ENCODE measurements around the gene SON.

SON gene

GRCh38 chr21:33541756-33542639, 840 bp upstream of the SON start, which contains the start of gene GART:
Gene GART, minus strand, starts transcription at chr21:33542117. Its CDS starts 2,802 bp downstream, at chr21:33539315.
- in situ Hi-C loops (cut with HindIII; ENCODE audit: low sequenced_read_pairs) = no loop called here

- in situ Hi-C loops (cut with HindIII; ENCODE audit: low sequenced_read_pairs) = no loop called here
Measured at GRCh38 chr21:33543505-33544129, 779 bp downstream of the SON start.

- in situ Hi-C loops (cut with HindIII; ENCODE audit: low sequenced_read_pairs) = no loop called here
Measured at GRCh38 chr21:33544451-33545195, 1.8 kb downstream of the SON start.

DNA sequence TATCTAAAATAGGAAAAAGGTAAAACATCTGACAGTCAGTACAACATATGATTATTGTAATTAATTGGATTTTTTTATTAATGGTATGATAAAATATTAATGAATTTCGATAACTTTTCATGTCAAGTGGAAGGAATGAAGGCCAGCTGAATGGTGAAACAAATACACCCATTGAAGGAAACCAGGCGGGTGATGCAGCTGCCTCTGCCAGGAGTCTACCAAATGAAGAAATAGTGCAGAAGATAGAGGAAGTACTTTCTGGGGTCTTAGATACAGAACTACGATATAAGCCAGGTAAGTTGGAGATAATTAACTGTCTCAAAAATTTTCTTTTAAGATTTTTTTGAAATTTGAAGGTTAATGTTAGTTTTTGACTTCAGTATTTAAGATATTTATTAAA, 3.2 kb downstream of the SON start:
- in situ Hi-C loops (cut with HindIII; ENCODE audit: low sequenced_read_pairs) = no loop called here

DNA sequence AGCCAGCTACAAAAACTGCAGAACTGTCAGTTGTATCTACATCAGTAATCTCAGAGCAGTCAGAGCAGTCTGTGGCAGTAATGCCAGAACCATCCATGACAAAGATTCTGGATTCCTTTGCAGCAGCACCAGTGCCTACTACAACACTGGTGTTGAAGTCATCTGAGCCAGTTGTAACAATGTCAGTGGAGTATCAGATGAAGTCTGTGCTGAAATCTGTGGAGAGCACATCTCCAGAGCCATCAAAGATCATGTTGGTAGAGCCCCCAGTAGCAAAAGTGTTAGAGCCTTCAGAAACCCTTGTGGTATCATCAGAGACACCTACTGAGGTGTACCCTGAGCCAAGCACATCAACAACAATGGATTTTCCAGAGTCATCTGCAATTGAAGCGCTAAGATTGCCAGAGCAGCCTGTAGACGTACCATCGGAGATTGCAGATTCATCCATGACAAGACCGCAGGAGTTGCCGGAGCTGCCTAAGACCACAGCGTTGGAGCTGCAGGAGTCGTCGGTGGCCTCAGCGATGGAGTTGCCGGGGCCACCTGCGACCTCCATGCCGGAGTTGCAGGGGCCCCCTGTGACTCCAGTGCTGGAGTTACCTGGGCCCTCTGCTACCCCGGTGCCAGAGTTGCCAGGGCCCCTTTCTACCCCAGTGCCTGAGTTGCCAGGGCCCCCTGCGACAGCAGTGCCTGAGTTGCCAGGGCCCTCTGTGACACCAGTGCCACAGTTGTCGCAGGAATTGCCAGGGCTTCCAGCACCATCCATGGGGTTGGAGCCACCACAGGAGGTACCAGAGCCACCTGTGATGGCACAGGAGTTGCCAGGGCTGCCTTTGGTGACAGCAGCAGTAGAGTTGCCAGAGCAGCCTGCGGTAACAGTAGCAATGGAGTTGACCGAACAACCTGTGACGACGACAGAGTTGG, 7.3 kb downstream of the SON start:
- in situ Hi-C loops (cut with HindIII; ENCODE audit: low sequenced_read_pairs) = no loop called here

DNA sequence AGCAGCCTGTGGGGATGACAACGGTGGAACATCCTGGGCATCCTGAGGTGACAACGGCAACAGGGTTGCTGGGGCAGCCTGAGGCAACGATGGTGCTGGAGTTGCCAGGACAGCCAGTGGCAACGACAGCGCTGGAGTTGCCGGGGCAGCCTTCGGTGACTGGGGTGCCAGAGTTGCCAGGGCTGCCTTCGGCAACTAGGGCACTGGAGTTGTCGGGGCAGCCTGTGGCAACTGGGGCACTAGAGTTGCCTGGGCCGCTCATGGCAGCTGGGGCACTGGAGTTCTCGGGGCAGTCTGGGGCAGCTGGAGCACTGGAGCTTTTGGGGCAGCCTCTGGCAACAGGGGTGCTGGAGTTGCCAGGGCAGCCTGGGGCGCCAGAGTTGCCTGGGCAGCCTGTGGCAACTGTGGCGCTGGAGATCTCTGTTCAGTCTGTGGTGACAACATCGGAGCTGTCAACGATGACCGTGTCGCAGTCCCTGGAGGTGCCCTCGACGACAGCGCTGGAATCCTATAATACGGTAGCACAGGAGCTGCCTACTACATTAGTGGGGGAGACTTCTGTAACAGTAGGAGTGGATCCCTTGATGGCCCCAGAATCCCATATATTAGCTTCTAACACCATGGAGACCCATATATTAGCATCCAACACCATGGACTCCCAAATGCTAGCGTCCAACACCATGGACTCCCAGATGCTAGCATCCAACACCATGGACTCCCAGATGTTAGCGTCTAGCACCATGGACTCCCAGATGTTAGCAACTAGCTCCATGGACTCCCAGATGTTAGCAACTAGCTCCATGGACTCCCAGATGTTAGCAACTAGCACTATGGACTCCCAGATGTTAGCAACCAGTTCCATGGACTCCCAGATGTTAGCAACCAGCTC, 8.2 kb downstream of the SON start:
- in situ Hi-C loops (cut with HindIII; ENCODE audit: low sequenced_read_pairs) = no loop called here

DNA sequence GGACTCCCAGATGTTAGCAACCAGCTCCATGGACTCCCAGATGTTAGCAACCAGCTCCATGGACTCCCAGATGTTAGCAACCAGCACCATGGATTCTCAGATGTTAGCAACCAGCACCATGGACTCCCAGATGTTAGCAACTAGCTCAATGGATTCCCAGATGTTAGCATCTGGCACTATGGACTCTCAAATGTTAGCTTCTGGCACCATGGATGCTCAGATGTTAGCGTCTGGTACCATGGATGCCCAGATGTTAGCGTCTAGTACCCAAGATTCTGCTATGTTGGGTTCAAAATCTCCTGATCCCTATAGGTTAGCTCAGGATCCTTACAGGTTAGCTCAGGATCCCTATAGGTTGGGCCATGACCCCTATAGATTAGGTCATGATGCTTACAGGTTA, 8.8 kb downstream of the SON start:
- in situ Hi-C loops (cut with HindIII; ENCODE audit: low sequenced_read_pairs) = no loop called here

DNA sequence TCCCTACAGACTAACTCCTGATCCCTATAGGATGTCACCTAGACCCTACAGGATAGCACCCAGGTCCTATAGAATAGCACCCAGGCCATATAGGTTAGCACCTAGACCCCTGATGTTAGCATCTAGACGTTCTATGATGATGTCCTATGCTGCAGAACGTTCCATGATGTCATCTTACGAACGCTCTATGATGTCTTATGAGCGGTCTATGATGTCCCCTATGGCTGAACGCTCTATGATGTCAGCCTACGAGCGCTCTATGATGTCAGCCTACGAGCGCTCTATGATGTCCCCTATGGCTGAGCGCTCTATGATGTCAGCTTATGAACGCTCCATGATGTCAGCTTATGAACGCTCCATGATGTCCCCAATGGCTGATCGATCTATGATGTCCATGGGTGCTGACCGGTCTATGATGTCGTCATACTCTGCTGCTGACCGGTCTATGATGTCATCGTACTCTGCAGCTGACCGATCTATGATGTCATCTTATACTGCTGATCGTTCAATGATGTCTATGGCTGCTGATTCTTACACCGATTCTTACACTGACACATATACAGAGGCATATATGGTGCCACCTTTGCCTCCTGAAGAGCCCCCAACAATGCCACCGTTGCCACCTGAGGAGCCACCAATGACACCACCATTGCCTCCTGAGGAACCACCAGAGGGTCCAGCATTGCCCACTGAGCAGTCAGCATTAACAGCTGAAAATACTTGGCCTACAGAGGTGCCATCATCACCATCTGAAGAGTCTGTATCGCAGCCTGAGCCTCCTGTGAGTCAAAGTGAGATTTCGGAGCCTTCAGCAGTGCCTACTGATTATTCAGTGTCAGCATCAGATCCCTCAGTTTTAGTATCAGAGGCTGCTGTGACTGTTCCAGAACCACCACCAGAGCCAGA, 9.5 kb downstream of the SON start:
- in situ Hi-C loops (cut with HindIII; ENCODE audit: low sequenced_read_pairs) = no loop called here

GRCh38 chr21:33552999-33553598, 10.3 kb downstream of the SON start:
- in situ Hi-C loops (cut with HindIII; ENCODE audit: low sequenced_read_pairs) = no loop called here

DNA sequence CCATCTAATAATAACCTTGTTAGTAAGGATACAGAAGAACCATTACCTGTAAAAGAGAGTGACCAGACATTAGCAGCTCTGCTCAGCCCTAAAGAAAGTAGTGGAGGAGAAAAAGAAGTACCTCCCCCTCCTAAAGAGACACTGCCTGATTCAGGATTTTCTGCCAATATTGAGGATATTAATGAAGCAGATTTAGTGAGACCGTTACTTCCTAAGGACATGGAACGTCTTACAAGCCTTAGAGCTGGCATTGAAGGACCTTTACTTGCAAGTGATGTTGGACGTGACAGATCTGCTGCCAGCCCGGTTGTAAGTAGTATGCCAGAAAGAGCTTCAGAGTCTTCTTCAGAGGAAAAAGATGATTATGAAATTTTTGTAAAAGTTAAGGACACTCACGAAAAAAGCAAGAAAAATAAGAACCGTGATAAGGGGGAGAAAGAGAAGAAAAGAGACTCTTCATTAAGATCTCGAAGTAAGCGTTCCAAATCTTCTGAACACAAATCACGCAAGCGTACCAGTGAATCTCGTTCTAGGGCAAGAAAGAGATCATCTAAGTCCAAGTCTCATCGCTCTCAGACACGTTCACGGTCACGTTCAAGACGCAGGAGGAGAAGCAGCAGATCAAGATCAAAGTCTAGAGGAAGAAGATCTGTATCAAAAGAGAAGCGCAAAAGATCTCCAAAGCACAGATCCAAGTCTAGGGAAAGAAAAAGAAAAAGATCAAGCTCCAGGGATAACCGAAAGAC, 11.6 kb downstream of the SON start:
- in situ Hi-C loops (cut with HindIII; ENCODE audit: low sequenced_read_pairs) = no loop called here

DNA sequence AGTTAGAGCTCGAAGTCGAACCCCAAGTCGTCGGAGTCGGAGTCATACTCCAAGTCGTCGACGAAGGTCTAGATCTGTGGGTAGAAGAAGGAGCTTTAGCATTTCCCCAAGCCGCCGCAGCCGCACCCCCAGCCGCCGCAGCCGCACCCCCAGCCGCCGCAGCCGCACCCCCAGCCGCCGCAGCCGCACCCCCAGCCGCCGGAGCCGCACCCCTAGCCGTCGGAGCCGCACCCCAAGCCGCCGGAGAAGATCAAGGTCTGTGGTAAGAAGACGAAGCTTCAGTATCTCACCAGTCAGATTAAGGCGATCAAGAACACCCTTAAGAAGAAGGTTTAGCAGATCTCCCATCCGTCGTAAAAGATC, 12.1 kb downstream of the SON start:
- in situ Hi-C loops (cut with HindIII; ENCODE audit: low sequenced_read_pairs) = no loop called here

- in situ Hi-C loops (cut with HindIII; ENCODE audit: low sequenced_read_pairs) = no loop called here
Measured at GRCh38 chr21:33557447-33557846, 14.6 kb downstream of the SON start.

DNA sequence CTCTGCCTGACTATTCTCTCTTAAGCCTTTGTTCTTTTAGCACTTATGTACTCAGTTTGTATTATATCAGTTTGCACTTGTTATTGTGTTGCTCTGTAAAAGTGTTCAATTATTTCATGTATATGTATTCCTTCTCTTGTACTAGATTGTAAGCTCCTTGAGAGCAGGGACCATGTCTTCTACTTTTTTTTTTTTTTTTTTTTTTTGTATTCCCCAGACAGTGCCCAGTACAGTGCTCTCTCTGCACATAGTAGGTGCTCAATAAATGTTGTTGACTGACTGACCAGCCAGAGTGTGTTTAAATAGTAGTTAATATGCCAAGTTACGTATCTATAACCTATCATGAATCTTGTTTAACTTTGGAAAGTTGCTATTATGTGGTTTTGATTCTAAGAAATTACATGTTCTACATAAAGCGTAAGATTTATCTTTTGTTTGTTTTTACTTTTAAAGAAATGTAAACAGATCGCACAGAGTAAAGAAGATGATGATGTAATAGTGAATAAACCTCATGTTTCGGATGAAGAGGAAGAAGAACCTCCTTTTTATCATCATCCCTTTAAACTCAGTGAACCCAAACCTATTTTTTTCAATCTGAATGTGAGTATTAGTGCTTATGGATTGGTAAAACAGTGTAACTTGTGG, 16.1 kb downstream of the SON start:
- in situ Hi-C loops (cut with HindIII; ENCODE audit: low sequenced_read_pairs) = no loop called here

DNA sequence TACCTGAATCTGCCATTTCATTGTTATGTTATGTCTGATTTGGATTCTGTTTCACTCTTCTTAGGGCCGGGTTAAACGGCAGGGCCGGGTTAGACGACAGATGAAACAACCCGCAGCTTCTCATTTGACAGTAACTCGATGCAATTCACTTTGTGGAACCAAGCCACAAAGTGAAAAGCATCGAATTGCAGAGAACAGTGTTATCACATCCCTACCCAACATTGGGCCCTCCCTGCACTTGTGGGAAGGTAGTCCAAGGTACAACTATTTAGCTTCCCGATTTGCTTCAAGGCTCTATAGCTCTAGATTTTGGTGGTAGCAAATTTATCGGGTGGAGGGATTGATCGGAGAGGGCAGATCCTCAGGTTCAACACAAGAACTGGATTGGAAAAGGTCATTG, 17.0 kb downstream of the SON start:
- in situ Hi-C loops (cut with HindIII; ENCODE audit: low sequenced_read_pairs) = no loop called here

- in situ Hi-C loops (cut with HindIII; ENCODE audit: low sequenced_read_pairs) = no loop called here
Measured at GRCh38 chr21:33560965-33561364, 18.1 kb downstream of the SON start.

GRCh38 chr21:33561373-33561772, 18.5 kb downstream of the SON start:
- in situ Hi-C loops (cut with HindIII; ENCODE audit: low sequenced_read_pairs) = no loop called here

GRCh38 chr21:33562389-33562788, 19.6 kb downstream of the SON start:
- in situ Hi-C loops (cut with HindIII; ENCODE audit: low sequenced_read_pairs) = no loop called here
